Esophagus squamous epithelium (tissue), 4 donors: ENCODE data around the gene PRELP.

Source experiments
- POLR2A ChIP-seq, 4 donors: fragments of 450-650 bp; IDR thresholded peaks; one replicate each; pipeline ENCODE4 v1.6.1; 2017; ENCODE audit warnings: antibody characterized with exemption in 4 of 4, mild to moderate bottlenecking in 4 of 4, moderate library complexity in 3 of 4
- TF ChIP-seq, protein P1 (sequence below), 6 experiments: fragments of 450-650 bp in 4 of 6; fragments of 200-600 bp in 2 of 6; sonication (generic) in 2 of 6; IDR thresholded peaks; one replicate each; pipeline ENCODE4 v1.5.1; 2016 to 2019; ENCODE audit warnings: antibody characterized with exemption in 6 of 6, mild to moderate bottlenecking in 4 of 6, moderate library complexity in 4 of 6

DNA sequence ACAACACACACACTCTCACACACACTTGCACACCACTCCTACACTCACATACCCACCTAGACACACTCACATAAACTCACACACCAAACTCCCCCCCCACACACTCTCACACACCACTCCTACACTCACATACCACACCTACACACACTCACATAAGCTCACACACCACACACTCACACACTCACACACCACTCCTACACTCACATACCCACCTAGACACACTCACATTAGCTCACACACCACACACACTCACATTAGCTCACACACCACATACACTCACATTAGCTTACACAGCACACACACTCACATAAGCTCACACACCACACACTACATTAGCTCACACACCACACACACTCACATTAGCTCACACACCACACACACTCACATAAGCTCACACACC is 51.4 kb downstream of the PRELP start:
- no peak for TF ChIP-seq POLR2A (IDR thresholded peaks at IDR 0.05)
- TF ChIP-seq, protein P1, sequence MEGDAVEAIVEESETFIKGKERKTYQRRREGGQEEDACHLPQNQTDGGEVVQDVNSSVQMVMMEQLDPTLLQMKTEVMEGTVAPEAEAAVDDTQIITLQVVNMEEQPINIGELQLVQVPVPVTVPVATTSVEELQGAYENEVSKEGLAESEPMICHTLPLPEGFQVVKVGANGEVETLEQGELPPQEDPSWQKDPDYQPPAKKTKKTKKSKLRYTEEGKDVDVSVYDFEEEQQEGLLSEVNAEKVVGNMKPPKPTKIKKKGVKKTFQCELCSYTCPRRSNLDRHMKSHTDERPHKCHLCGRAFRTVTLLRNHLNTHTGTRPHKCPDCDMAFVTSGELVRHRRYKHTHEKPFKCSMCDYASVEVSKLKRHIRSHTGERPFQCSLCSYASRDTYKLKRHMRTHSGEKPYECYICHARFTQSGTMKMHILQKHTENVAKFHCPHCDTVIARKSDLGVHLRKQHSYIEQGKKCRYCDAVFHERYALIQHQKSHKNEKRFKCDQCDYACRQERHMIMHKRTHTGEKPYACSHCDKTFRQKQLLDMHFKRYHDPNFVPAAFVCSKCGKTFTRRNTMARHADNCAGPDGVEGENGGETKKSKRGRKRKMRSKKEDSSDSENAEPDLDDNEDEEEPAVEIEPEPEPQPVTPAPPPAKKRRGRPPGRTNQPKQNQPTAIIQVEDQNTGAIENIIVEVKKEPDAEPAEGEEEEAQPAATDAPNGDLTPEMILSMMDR (IDR thresholded peaks at IDR 0.05): no peak
